ENCODE results near the gene APOL2.
"Not testable (repeated sequence)": the region's sequence is repeated elsewhere in the genome, so short reads cannot be mapped to it uniquely, and the experiment has no call there.

APOL2 gene

DNA sequence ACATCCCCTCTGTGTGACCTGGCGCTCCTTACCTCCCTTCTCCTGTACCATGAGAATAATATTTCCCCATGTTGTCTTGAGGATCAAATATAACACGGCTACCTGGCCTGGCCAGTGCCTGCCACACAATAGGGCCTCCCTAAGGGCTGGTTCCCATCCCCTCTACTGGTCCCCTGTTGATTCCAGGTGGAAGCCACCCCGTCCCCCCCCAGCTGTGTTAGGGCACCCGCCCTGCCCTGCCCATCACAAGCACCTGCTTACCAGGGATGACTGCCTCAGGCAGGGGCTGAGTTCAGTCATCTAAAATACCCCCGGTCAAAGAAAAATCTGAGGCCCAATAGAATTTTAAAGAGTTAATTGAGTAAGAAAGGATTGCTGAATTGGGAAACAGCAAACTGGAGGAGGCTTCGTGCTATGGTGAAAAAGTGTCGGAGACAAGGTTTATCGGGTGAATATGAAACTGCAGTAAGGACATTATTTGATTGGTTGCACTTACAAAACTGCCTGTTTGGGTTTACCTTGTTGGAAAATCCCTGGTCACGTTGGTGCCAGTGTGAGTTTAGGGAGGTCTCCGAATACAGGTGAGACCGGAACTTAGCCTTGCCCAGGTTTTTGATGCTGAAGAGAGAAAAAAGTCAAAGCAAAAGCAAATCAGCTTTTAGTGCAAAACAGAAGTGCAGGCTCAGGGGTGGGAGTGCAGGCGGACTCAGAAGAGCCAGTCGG is 18.8 kb upstream of the APOL2 start:
- intact Hi-C loops (cut with micrococcal nuclease), result no loop called here
- Mint-ChIP-seq H3K27ac (peak overlapping the region; percentile 60), H3K9me3 (no peaks in the 10 kb centered on the region), H3K27me3 (no peaks in the 10 kb centered on the region), H3K36me3 (ENCODE audit: low read depth) (peaks cover 65% of the 10 kb centered on the region), H3K4me1 (ENCODE audit: low read depth) (peaks cover 58% of the 10 kb centered on the region), H3K4me3 (no peak overlapping the region)

GRCh38 chr22:36257308-36257707 is 18.0 kb upstream of the APOL2 start:
- Mint-ChIP-seq H3K27me3 (no peaks in the 10 kb centered on the region), H3K4me1 (ENCODE audit: low read depth) (peaks cover 65% of the 10 kb centered on the region), H3K9me3 (no peaks in the 10 kb centered on the region), H3K4me3 (no peak overlapping the region), H3K27ac (no peak overlapping the region), H3K36me3 (ENCODE audit: low read depth) (peaks cover 58% of the 10 kb centered on the region)
- intact Hi-C loops (cut with micrococcal nuclease), result no loop called here

- intact Hi-C loops (cut with micrococcal nuclease), result no loop called here
- Mint-ChIP-seq H3K9me3 (no peaks in the 10 kb centered on the region), H3K36me3 (ENCODE audit: low read depth) (peaks cover 50% of the 10 kb centered on the region), H3K27ac (no peak overlapping the region), H3K4me3 (no peak overlapping the region), H3K27me3 (no peaks in the 10 kb centered on the region), H3K4me1 (ENCODE audit: low read depth) (peaks cover 73% of the 10 kb centered on the region)
Measured at GRCh38 chr22:36256478-36256877, 17.2 kb upstream of the APOL2 start.

GRCh38 chr22:36255572-36255971 is 16.2 kb upstream of the APOL2 start:
- peak overlapping the region; percentile 79 for H3K4me3 Mint-ChIP-seq
- H3K27me3 Mint-ChIP-seq; intact Hi-C loops (cut with micrococcal nuclease); H3K9me3 Mint-ChIP-seq: not testable (repeated sequence)
- H3K27ac Mint-ChIP-seq, result peak overlapping the region; percentile 86
- H3K4me1 Mint-ChIP-seq (ENCODE audit: low read depth), result peaks cover 75% of the 10 kb centered on the region
- peaks cover 44% of the 10 kb centered on the region for H3K36me3 Mint-ChIP-seq (ENCODE audit: low read depth)

DNA sequence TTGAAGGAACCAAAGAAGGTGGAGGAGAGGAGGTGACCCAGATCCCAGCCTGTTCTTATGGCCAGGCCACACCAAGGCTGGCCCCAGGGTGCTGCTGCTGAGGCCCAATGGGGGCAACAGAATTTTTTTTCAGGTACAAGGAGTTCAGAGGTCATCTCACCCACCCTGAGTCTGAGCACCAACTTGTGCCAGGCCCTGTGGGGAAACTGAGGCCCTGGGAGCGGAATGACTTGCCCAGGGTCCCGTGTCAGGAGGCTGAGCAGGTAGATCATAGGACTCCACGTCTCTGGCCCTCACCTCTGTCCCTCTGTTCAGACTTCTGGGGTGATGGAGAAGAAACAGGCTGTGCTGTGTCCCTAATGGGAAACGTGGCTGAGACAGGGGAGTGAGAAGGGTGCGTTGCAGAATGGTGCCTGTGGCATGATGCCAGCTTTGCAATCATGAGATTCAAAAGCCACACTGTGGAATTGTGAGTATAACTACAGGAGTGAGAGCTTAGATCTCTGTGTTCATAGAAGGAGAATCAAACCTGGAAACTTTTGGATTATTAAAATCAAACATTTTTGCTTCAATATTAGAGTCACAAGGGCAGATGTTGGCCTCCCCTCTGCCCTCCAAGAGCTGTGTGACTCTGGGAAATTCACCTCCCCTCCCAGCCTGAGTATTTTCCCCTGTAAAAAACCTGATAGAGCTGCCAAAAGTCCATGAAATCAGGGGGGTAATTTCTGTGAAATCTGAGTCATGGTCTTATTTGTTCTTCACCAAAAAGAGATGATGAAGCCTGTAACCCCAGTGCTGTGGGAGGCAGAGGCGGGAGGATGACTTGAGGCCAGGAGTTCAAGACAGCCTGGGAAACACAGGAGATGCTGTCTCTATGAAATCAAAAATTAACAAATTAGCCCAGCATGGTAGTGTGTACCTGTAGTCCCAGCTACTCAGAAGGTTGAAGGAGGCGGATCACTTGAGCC is 14.5 kb upstream of the APOL2 start:
- peak overlapping the region; percentile 86 for H3K4me3 Mint-ChIP-seq
- intact Hi-C loops (cut with micrococcal nuclease), result no loop called here

GRCh38 chr22:36252754-36253522 is 13.6 kb upstream of the APOL2 start, which contains the start of gene APOL1:
Gene APOL1, plus strand, starts transcription at chr22:36253133. Its CDS starts 1,823 bp downstream, at chr22:36254956.
- Mint-ChIP-seq H3K9me3 (no peaks in the 10 kb centered on the region), H3K27ac (peak within 1 kb of the TSS; percentile 86), H3K27me3 (no peaks in the 10 kb centered on the region), H3K36me3 (ENCODE audit: low read depth) (peaks cover 20% of the 10 kb centered on the region), H3K4me3 (peak within 1 kb of the TSS; percentile 86), H3K4me1 (ENCODE audit: low read depth) (peaks cover 58% of the 10 kb centered on the region)
- intact Hi-C loops (cut with micrococcal nuclease), result no loop called here

More for the DNA sequence above, 14.5 kb upstream of the APOL2 start:
- Mint-ChIP-seq H3K27ac (peak overlapping the region; percentile 86), H3K27me3 (no peaks in the 10 kb centered on the region), H3K4me1 (ENCODE audit: low read depth) (peaks cover 67% of the 10 kb centered on the region), H3K9me3 (no peaks in the 10 kb centered on the region), H3K36me3 (ENCODE audit: low read depth) (peaks cover 28% of the 10 kb centered on the region)

GRCh38 chr22:36251979-36252608 is 12.8 kb upstream of the APOL2 start:
- H3K4me3 Mint-ChIP-seq; intact Hi-C loops (cut with micrococcal nuclease); H3K27me3 Mint-ChIP-seq; H3K9me3 Mint-ChIP-seq: not testable (repeated sequence)
- H3K27ac Mint-ChIP-seq, result peak overlapping the region; percentile 86
- peaks cover 54% of the 10 kb centered on the region for H3K4me1 Mint-ChIP-seq (ENCODE audit: low read depth)
- H3K36me3 Mint-ChIP-seq (ENCODE audit: low read depth), result peaks cover 11% of the 10 kb centered on the region

- peaks cover 42% of the 10 kb centered on the region for H3K4me1 Mint-ChIP-seq (ENCODE audit: low read depth)
- H3K4me3 Mint-ChIP-seq; intact Hi-C loops (cut with micrococcal nuclease); H3K36me3 Mint-ChIP-seq (ENCODE audit: low read depth); H3K9me3 Mint-ChIP-seq; H3K27me3 Mint-ChIP-seq: not testable (repeated sequence)
- H3K27ac Mint-ChIP-seq, result peak overlapping the region; percentile 26
Measured at GRCh38 chr22:36250292-36250960, 11.1 kb upstream of the APOL2 start.

DNA sequence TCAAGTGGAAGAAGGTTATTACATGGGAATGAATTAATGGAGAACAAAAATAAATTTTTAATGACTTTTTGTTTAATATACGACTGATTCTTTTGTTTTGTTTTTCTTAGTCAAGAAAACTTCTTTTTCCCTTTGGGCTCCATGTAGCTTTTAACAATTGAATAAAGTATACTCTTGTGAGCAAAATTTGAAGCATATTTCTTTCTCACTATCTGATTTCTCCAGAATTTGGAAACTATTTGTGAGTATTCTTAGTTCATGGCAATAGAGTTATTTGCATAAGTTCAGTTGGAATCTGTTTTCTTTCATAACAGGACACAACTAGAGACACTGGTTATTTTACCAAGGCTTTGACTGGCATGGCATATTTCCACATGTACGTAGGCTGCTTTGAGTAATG is 9.8 kb upstream of the APOL2 start:
- H3K27ac Mint-ChIP-seq, result no peak overlapping the region
- no peak overlapping the region for H3K4me3 Mint-ChIP-seq
- H3K27me3 Mint-ChIP-seq, result no peaks in the 10 kb centered on the region
- no peaks in the 10 kb centered on the region for H3K9me3 Mint-ChIP-seq
- H3K36me3 Mint-ChIP-seq (ENCODE audit: low read depth), result peaks cover 5% of the 10 kb centered on the region
- peaks cover 33% of the 10 kb centered on the region for H3K4me1 Mint-ChIP-seq (ENCODE audit: low read depth)
- intact Hi-C loops (cut with micrococcal nuclease), result no loop called here

DNA sequence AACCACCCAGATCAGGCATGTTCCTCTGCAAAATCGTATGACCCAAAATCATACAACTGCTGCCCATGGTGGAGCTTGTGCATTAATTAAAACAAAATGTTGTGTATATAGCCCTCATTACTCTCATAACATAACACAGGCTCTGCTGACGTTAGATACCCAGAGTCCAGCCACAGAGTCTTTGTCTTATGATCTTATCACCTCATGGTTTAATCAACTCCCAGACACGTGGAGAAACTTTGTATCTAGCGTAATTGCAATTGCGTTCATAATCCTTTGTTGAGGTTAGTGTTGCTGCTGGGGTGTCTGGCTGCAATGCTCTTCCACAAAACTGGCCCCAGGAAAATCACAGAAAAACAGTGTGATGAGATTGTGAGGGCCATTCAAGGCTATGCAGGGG is 8.6 kb upstream of the APOL2 start:
- no peaks in the 10 kb centered on the region for H3K27me3 Mint-ChIP-seq
- no peak overlapping the region for H3K4me3 Mint-ChIP-seq
- peaks cover 29% of the 10 kb centered on the region for H3K4me1 Mint-ChIP-seq (ENCODE audit: low read depth)
- intact Hi-C loops (cut with micrococcal nuclease), result no loop called here
- H3K9me3 Mint-ChIP-seq, result no peaks in the 10 kb centered on the region
- no peak overlapping the region for H3K27ac Mint-ChIP-seq
- H3K36me3 Mint-ChIP-seq (ENCODE audit: low read depth), result peaks cover under 1% of the 10 kb centered on the region

- no peaks in the 10 kb centered on the region for H3K36me3 Mint-ChIP-seq (ENCODE audit: low read depth)
- intact Hi-C loops (cut with micrococcal nuclease), result no loop called here
- H3K27ac Mint-ChIP-seq, result no peak overlapping the region
- peaks cover 1% of the 10 kb centered on the region for H3K27me3 Mint-ChIP-seq
- H3K9me3 Mint-ChIP-seq, result no peaks in the 10 kb centered on the region
- H3K4me3 Mint-ChIP-seq, result no peak overlapping the region
- peaks cover 16% of the 10 kb centered on the region for H3K4me1 Mint-ChIP-seq (ENCODE audit: low read depth)
Measured at GRCh38 chr22:36246718-36247117, 7.4 kb upstream of the APOL2 start.

DNA sequence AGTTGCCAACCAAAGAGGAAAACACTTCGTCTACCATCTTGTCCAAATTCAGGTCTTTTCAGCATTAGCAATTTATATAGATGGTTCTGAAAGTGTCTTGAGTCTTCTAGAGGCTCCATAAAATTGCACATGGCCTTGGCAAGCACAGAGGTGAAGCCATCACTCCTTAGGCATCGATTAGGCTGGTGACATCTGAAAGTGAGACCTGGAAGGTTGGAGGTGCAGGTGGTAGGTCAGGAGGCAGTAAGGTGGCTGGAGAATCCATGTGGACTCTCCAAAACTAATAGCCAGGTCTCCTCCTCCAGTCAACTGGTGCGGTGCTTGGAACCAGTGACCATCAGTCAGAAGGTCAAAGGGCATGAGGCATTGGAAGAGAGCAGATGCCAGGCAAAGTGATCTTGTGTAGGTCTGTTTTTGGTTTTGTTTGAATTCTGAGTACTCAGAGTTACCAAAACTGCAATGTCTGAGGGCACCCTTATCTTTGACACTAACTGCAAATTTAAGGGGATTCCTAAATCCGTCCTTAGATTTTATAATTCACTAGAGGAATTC is 6.6 kb upstream of the APOL2 start:
- no peaks in the 10 kb centered on the region for H3K36me3 Mint-ChIP-seq (ENCODE audit: low read depth)
- peaks cover 12% of the 10 kb centered on the region for H3K4me1 Mint-ChIP-seq (ENCODE audit: low read depth)
- intact Hi-C loops (cut with micrococcal nuclease), result no loop called here
- no peaks in the 10 kb centered on the region for H3K9me3 Mint-ChIP-seq
- H3K4me3 Mint-ChIP-seq, result no peak overlapping the region
- no peak overlapping the region for H3K27ac Mint-ChIP-seq
- peaks cover 1% of the 10 kb centered on the region for H3K27me3 Mint-ChIP-seq
